IMR-90 (cell line): ENCODE measurements around the gene PCA3. TPM values are rescaled to one million over a fixed set of nuclear protein-coding genes. Genes with fewer than 3 reads are reported as not detected.

Experiments used
- ATAC-seq: fragments of 200-7000 bp; cut with Tn5 transposase; 2 replicates; pipeline ENCODE4 v1.9.1; 2020; ENCODE audit warnings: low read depth, mild to moderate bottlenecking, moderate library complexity
- BruUV-seq: library from RNA; stranded (reverse); fragments of 400-500 nt; replicated peaks from 2 replicates; lab custom pipeline; 2021; lab: Mats Ljungman, UMichigan
- CTCF ChIA-PET: fragments of 300-600 bp; formaldehyde crosslinking; extraction: SDS; loops from one replicate; lab custom pipeline; 2021; ENCODE audit warnings: antibody characterized with exemption; lab: Yijun Ruan, JAX
- POLR2A ChIA-PET: fragments of 300-600 bp; sonication (Branson Sonifier 250); formaldehyde crosslinking; loops from one replicate; lab custom pipeline; 2022; ENCODE audit warnings: antibody characterized with exemption; ENCODE audit not compliant: unreplicated experiment; lab: Charles Lee
- DNase-seq: peaks from one replicate; pipeline ENCODE4 v3.0.0; 2013
- H2AFZ ChIP-seq: replicated peaks from 2 replicates; pipeline ENCODE3; 2013; ENCODE audit warnings: low read length, mild to moderate bottlenecking; ENCODE audit not compliant: poor library complexity
- H2AK5ac ChIP-seq: 2 replicates; pipeline ENCODE4 v1.6.1; 2013; ENCODE audit warnings: low read depth, low read length, inconsistent platforms
- H2AK9ac ChIP-seq: replicated peaks from 2 replicates; pipeline ENCODE3; 2013; ENCODE audit warnings: mild to moderate bottlenecking, low read depth, low read length, moderate library complexity; ENCODE audit not compliant: poor library complexity
- H2BK120ac ChIP-seq: 2 replicates; pipeline ENCODE4 v1.6.1; 2013; ENCODE audit warnings: low read depth, low read length, inconsistent platforms
- H2BK15ac ChIP-seq: 3 replicates; pipeline ENCODE4 v1.6.1; 2013; ENCODE audit warnings: low read depth, low read length, inconsistent platforms
- H2BK20ac ChIP-seq: 2 replicates; pipeline ENCODE4 v1.6.1; 2013; ENCODE audit warnings: low read depth, mild to moderate bottlenecking, inconsistent platforms, low read length, moderate library complexity
- H2BK5ac ChIP-seq: 2 replicates; pipeline ENCODE4 v1.6.1; 2013; ENCODE audit warnings: mild to moderate bottlenecking, low read depth, low read length, inconsistent platforms; ENCODE audit not compliant: poor library complexity, severe bottlenecking
- H3K14ac ChIP-seq: replicated peaks from 2 replicates; pipeline ENCODE4 v1.6.1; 2013; ENCODE audit warnings: low read depth, low read length, inconsistent platforms
- H3K18ac ChIP-seq: 2 replicates; pipeline ENCODE4 v1.6.1; 2013; ENCODE audit warnings: low read depth, low read length, control low read depth
- H3K23ac ChIP-seq: 2 replicates; pipeline ENCODE4 v1.6.1; 2013; ENCODE audit warnings: low read depth, low read length, inconsistent platforms
- H3K27ac ChIP-seq: 2 replicates; pipeline ENCODE4 v1.5.1; 2013; ENCODE audit warnings: mild to moderate bottlenecking, control low read depth, low read length; ENCODE audit not compliant: insufficient read depth
- H3K27me3 ChIP-seq: 2 replicates; pipeline ENCODE4 v1.6.1; 2013; ENCODE audit warnings: low read length; ENCODE audit not compliant: control insufficient read depth, insufficient read depth
- H3K36me3 ChIP-seq: 2 replicates; pipeline ENCODE4 v1.6.1; 2013; ENCODE audit warnings: low read length, mixed read lengths; ENCODE audit not compliant: control insufficient read depth, insufficient read depth
- H3K4ac ChIP-seq: 2 replicates; pipeline ENCODE4 v1.6.1; 2013; ENCODE audit warnings: low read depth, low read length, inconsistent platforms
- H3K4me1 ChIP-seq: 2 replicates; pipeline ENCODE4 v1.6.1; 2013; ENCODE audit warnings: low read length, mixed read lengths; ENCODE audit not compliant: control insufficient read depth, insufficient read depth
- H3K4me2 ChIP-seq: 2 replicates; pipeline ENCODE4 v1.6.1; 2013; ENCODE audit warnings: low read depth, mild to moderate bottlenecking, control low read depth, low read length, moderate library complexity
- H3K4me3 ChIP-seq: 2 replicates; pipeline ENCODE4 v1.5.1; 2013; ENCODE audit warnings: low read depth, mild to moderate bottlenecking, control low read depth, low read length, moderate library complexity; ENCODE audit not compliant: insufficient read depth
- H3K56ac ChIP-seq: 2 replicates; pipeline ENCODE4 v1.6.1; 2013; ENCODE audit warnings: low read length, inconsistent platforms; ENCODE audit not compliant: insufficient read depth; ENCODE audit errors: extremely low read depth
- H3K79me1 ChIP-seq, 2 experiments: 2 replicates each; pipeline ENCODE4 v1.6.1; 2013; ENCODE audit warnings: low read length in 2 of 2, inconsistent platforms in 1 of 2, low read depth in 1 of 2
- H3K9ac ChIP-seq: 2 replicates; pipeline ENCODE4 v1.6.1; 2013; ENCODE audit warnings: low read depth, low read length, control low read depth
- H3K9me1 ChIP-seq: 2 replicates; pipeline ENCODE4 v1.6.1; 2013; ENCODE audit warnings: low read length, inconsistent platforms; ENCODE audit not compliant: insufficient read depth
- H3K9me3 ChIP-seq: 2 replicates; pipeline ENCODE4 v1.6.1; 2013; ENCODE audit warnings: low read length; ENCODE audit not compliant: control insufficient read depth, insufficient read depth
- H4K20me1 ChIP-seq: 2 replicates; pipeline ENCODE4 v1.6.1; 2013; ENCODE audit warnings: low read length, inconsistent platforms; ENCODE audit not compliant: insufficient read depth
- H4K5ac ChIP-seq: 2 replicates; pipeline ENCODE4 v1.6.1; 2013; ENCODE audit warnings: mild to moderate bottlenecking, low read depth, low read length, control low read depth
- H4K8ac ChIP-seq, 2 experiments: 2 replicates each; pipeline ENCODE4 v1.6.1; 2013; ENCODE audit warnings: low read depth in 2 of 2, low read length in 2 of 2, control low read depth in 1 of 2, inconsistent platforms in 1 of 2
- H4K91ac ChIP-seq: 2 replicates; pipeline ENCODE4 v1.6.1; 2013; ENCODE audit warnings: low read depth, low read length, inconsistent platforms; ENCODE audit not compliant: insufficient read depth
- CEBPB ChIP-seq: IDR thresholded peaks from 2 replicates; pipeline ENCODE4 v1.6.1; 2012; ENCODE audit warnings: low read depth, low read length, improper control_type of control experiment
- CHD1 ChIP-seq: IDR thresholded peaks from 2 replicates; pipeline ENCODE4 v1.6.1; 2012; ENCODE audit warnings: low read depth, low read length, improper control_type of control experiment
- ELK1 ChIP-seq: fragments of 150-350 bp; IDR thresholded peaks from 2 replicates; pipeline ENCODE4 v1.6.1; 2016; ENCODE audit warnings: low read depth, mild to moderate bottlenecking, low read length, moderate library complexity, borderline replicate concordance
- FOS ChIP-seq: fragments of 150-350 bp; IDR thresholded peaks from 2 replicates; pipeline ENCODE4 v1.6.1; 2016; ENCODE audit warnings: low read depth, low read length
- MAFK ChIP-seq: IDR thresholded peaks from 2 replicates; pipeline ENCODE4 v1.6.1; 2012; ENCODE audit warnings: low read depth, low read length, improper control_type of control experiment
- MAZ ChIP-seq: IDR thresholded peaks from 2 replicates; pipeline ENCODE4 v1.6.1; 2012; ENCODE audit warnings: low read depth, mild to moderate bottlenecking, low read length, improper control_type of control experiment, moderate library complexity, borderline replicate concordance
- NFE2L2 ChIP-seq: fragments of 150-350 bp; IDR thresholded peaks from 2 replicates; pipeline ENCODE4 v1.6.1; 2016; ENCODE audit warnings: low read depth, mild to moderate bottlenecking, low read length
- RAD21 ChIP-seq: IDR thresholded peaks from 2 replicates; pipeline ENCODE4 v1.6.1; 2012; ENCODE audit warnings: low read length, improper control_type of control experiment
- RCOR1 ChIP-seq: IDR thresholded peaks from 2 replicates; pipeline ENCODE4 v1.6.1; 2012; ENCODE audit warnings: mild to moderate bottlenecking, low read length, improper control_type of control experiment; ENCODE audit not compliant: insufficient replicate concordance
- USF2 ChIP-seq: fragments of 150-350 bp; IDR thresholded peaks from 2 replicates; pipeline ENCODE4 v1.6.1; 2017; ENCODE audit warnings: mild to moderate bottlenecking, antibody characterized with exemption, low read length, low read depth
- WGBS, 2 experiments: methylation state at CpG; one replicate each; pipeline versions ENCODE4 v1.1.5 to v1.1.7; 2013; ENCODE audit warnings: missing lambda C conversion rate in 2 of 2; ENCODE audit not compliant: insufficient read length in 1 of 2; ENCODE audit errors: extremely low coverage in 2 of 2; 5-methylcytosine and 5-hydroxymethylcytosine counted together
- dilution Hi-C: fragments of 300-500 bp; cut with HindIII; formaldehyde crosslinking; loops from one replicate; pipeline ENCODE4 v1.14.3; 2018; ENCODE audit warnings: low sequenced_read_pairs; ENCODE audit not compliant: unreplicated experiment
- in situ Hi-C: fragments of 300-500 bp; cut with MboI; formaldehyde crosslinking; loops from 3 replicates; pipeline ENCODE4 v1.14.3; 2019; ENCODE audit warnings: low sequenced_read_pairs, inconsistent platforms, mixed read lengths
- intact Hi-C: fragments of 100-400 bp; cut with micrococcal nuclease; formaldehyde crosslinking; loops from 2 replicates; pipeline ENCODE4 v1.10.0; 2022
- polyA plus RNA-seq, 3 experiments: library from polyadenylated mRNA; depleted of rRNA; stranded (reverse); fragments of >200 nt; gene quantifications; 2 replicates each; pipeline ENCODE4 v1.2.3, GENCODE V29; 2012; ENCODE audit warnings: low replicate concordance in 1 of 3
- total RNA-seq: library from RNA; depleted of rRNA; stranded (reverse); fragments of >200 nt; gene quantifications from 2 replicates; pipeline ENCODE4 v1.2.3, GENCODE V29; 2012

The PCA3 gene
- total and polyA plus RNA-seq, 2 of the 4 experiments (the other 2 are of a cell fraction) = not detected

- no peak for DNase-seq
- Histone ChIP-seq H2AK5ac (no peak overlapping the region), H3K18ac (no peak overlapping the region), H3K4ac (no peak overlapping the region), H4K8ac (no peak overlapping the region), H3K4me1 (no peaks in the 10 kb centered on the region), H4K91ac (no peak overlapping the region), H2BK20ac (no peak overlapping the region), H3K36me3 (no peaks in the 10 kb centered on the region), H3K14ac (no peak overlapping the region), H3K27ac (no peak overlapping the region), H3K56ac (no peak overlapping the region), H2BK5ac (no peak overlapping the region), H4K5ac (no peak overlapping the region), H3K79me1 (no peaks in the 10 kb centered on the region), H3K27me3 (peaks cover 6% of the 10 kb centered on the region), H3K4me3 (no peak overlapping the region), H3K23ac (no peak overlapping the region), H2BK120ac (no peak overlapping the region), H3K9me3 (no peaks in the 10 kb centered on the region), H2AFZ (no peak overlapping the region), H2AK9ac (no peak overlapping the region), H2BK15ac (no peak overlapping the region), H3K9me1 (no peaks in the 10 kb centered on the region), H4K20me1 (no peaks in the 10 kb centered on the region), H3K9ac (no peak overlapping the region), H3K4me2 (no peak overlapping the region)
- in situ Hi-C loops = no loop called here
- ATAC-seq = no peak
- TF ChIP-seq ELK1 (no peak), MAFK (no peak), CHD1 (no peak), RCOR1 (no peak), RAD21 (no peak), NFE2L2 (no peak), MAZ (no peak), FOS (no peak), CEBPB (no peak), USF2 (no peak)
- POLR2A ChIA-PET = no interaction called here
- CTCF ChIA-PET = no interaction called here
- dilution Hi-C loops = no loop called here
- intact Hi-C loops = no loop called here
- no CpG with 5 or more reads among the region's 6 CpGs for WGBS, 2 experiments
- BruUV-seq = no TSS peak
These were observed 33.4 kb upstream of the PCA3 start for GRCh38 chr9:76730801-76731200.
